GM18873 (cell line): ENCODE results near the gene GTSF1L.
"Not testable (repeated sequence)": the region's sequence is repeated elsewhere in the genome, so short reads cannot be mapped to it uniquely, and the experiment has no call there.

Experiments used
- ATAC-seq: cut with Tn5 transposase; IDR thresholded peaks from one replicate; pipeline ENCODE4 v1.9.1; 2021; ENCODE audit warnings: mild to moderate bottlenecking, moderate library complexity, moderate number of reproducible peaks; ENCODE audit not compliant: unreplicated experiment, low FRiP score

Gene GTSF1L

GRCh38 chr20:43726811-43727338 is at the start of gene GTSF1L:
GTSF1L (minus strand) TSS chr20:43727002; CDS start chr20:43726694, 308 bp downstream.
- ATAC-seq = no peak

- no peak for ATAC-seq
Observed at GRCh38 chr20:43774754-43775153, 48.0 kb upstream of the GTSF1L start.

GRCh38 chr20:43771503-43772190 is 44.8 kb upstream of the GTSF1L start:
- ATAC-seq = no peak

- no peak for ATAC-seq
Observed at GRCh38 chr20:43770342-43770741, 43.5 kb upstream of the GTSF1L start.

GRCh38 chr20:43767686-43768474 is 41.1 kb upstream of the GTSF1L start:
- ATAC-seq = no peak

- no peak for ATAC-seq
Observed at GRCh38 chr20:43766917-43767316, 40.1 kb upstream of the GTSF1L start.

- ATAC-seq = no peak
Observed at GRCh38 chr20:43766385-43766784, 39.6 kb upstream of the GTSF1L start.

- ATAC-seq = no peak
Observed at GRCh38 chr20:43765916-43766315, 39.1 kb upstream of the GTSF1L start.

- no peak for ATAC-seq
Observed at GRCh38 chr20:43762911-43763310, 36.1 kb upstream of the GTSF1L start.

- ATAC-seq = no peak
Observed at GRCh38 chr20:43761386-43762340, 34.9 kb upstream of the GTSF1L start.

- ATAC-seq = not testable (repeated sequence)
Observed at GRCh38 chr20:43757888-43758287, 31.1 kb upstream of the GTSF1L start.

GRCh38 chr20:43755851-43756250 is 29.0 kb upstream of the GTSF1L start:
- no peak for ATAC-seq

GRCh38 chr20:43755390-43755789 is 28.6 kb upstream of the GTSF1L start:
- no peak for ATAC-seq

GRCh38 chr20:43752561-43753301 is 25.9 kb upstream of the GTSF1L start:
- peak; percentile 49 for ATAC-seq

- no peak for ATAC-seq
Observed at GRCh38 chr20:43752051-43752360, 25.2 kb upstream of the GTSF1L start.

- ATAC-seq = peak; percentile 76
Observed at GRCh38 chr20:43751167-43752050, 24.6 kb upstream of the GTSF1L start.

GRCh38 chr20:43750774-43751166 is 24.0 kb upstream of the GTSF1L start:
- ATAC-seq = no peak

GRCh38 chr20:43749734-43750294 is 23.0 kb upstream of the GTSF1L start:
- no peak for ATAC-seq

GRCh38 chr20:43748274-43748673 is 21.5 kb upstream of the GTSF1L start:
- ATAC-seq = no peak
